Measurements from ENCODE around the gene AAR2.

DNA sequence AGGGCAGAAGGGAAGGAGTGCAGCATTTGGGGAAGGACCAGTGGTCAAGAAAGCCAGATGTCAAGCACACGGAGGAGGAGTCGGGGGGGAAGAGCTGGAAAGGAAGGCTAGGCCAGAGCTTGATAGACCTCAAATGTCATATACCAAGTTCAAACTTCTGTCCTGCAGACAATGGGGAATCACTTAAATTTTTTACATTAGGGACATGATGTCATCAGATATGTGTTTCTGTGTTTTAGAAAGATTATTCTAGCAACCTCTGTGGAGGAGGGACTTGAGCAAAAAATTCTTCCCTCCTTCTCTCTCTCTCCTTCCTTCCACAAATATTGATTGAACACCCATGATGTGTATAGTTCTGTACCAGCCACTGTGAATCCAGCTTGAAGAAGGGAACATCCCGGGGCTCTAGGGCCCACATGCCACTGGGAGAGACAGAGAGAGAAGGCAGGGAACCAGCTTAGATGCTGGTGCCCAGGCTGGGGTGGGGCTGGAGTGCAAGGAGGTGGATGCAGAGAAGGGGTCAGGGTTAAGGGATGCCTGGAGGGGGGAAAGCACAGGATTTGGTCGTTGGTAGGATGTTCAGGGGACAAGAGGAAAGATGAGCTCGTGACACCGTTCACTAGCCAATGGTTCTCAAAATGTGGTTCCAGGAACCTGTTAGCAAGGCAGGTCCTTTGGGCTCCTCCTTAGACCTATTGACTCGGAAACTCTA is 19.8 kb upstream of the AAR2 start:
- TF ChIP-seq POLR2A (IDR thresholded peaks at IDR 0.05): no peak
- TF ChIP-seq, protein P1, sequence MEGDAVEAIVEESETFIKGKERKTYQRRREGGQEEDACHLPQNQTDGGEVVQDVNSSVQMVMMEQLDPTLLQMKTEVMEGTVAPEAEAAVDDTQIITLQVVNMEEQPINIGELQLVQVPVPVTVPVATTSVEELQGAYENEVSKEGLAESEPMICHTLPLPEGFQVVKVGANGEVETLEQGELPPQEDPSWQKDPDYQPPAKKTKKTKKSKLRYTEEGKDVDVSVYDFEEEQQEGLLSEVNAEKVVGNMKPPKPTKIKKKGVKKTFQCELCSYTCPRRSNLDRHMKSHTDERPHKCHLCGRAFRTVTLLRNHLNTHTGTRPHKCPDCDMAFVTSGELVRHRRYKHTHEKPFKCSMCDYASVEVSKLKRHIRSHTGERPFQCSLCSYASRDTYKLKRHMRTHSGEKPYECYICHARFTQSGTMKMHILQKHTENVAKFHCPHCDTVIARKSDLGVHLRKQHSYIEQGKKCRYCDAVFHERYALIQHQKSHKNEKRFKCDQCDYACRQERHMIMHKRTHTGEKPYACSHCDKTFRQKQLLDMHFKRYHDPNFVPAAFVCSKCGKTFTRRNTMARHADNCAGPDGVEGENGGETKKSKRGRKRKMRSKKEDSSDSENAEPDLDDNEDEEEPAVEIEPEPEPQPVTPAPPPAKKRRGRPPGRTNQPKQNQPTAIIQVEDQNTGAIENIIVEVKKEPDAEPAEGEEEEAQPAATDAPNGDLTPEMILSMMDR (IDR thresholded peaks at IDR 0.05): no peak
